ENCODE measurements around the gene GNG10. TPM values are rescaled to one million over a fixed set of nuclear protein-coding genes. Genes with fewer than 3 reads are reported as not detected.

GNG10 gene
- total RNA-seq, 1 experiment from 2014 or later = 21.5 TPM

- H3K9me3 Mint-ChIP-seq (ENCODE audit: low read depth, unreplicated experiment) = no peaks in the 10 kb centered on the region
- BruUV-seq (replicated peaks) = no TSS peak
- H3K27ac Mint-ChIP-seq (ENCODE audit: unreplicated experiment) = no peak overlapping the region
- intact Hi-C loops (cut with micrococcal nuclease; ENCODE audit: unreplicated experiment) = no loop called here
- no peaks in the 10 kb centered on the region for H3K27me3 Mint-ChIP-seq (ENCODE audit: unreplicated experiment)
- no peak overlapping the region for H3K4me3 Mint-ChIP-seq (ENCODE audit: low read depth, unreplicated experiment)
- H3K36me3 Mint-ChIP-seq (ENCODE audit: insufficient read depth, unreplicated experiment) = no peaks in the 10 kb centered on the region
- H3K4me1 Mint-ChIP-seq (ENCODE audit: low read depth, unreplicated experiment) = no peaks in the 10 kb centered on the region
- no peak for TF ChIP-seq CTCF (IDR thresholded peaks at IDR 0.05; ENCODE audit: unreplicated experiment)
- no peak for DNase-seq
- CTCF ChIA-PET = interaction anchor here (0.9 kb wide), 1 partner anchor 10 kb away, joined by 3 read pairs; no protein-coding TSS in a partner anchor
Observed at GRCh38 chr9:111711548-111711947, 50.1 kb downstream of the GNG10 start.

- CTCF ChIA-PET = interaction anchor here (0.9 kb wide), 1 partner anchor 11 kb away, joined by 3 read pairs; no protein-coding TSS in a partner anchor
- no peaks in the 10 kb centered on the region for H3K27me3 Mint-ChIP-seq (ENCODE audit: unreplicated experiment)
- intact Hi-C loops (cut with micrococcal nuclease; ENCODE audit: unreplicated experiment) = no loop called here
- no peak overlapping the region for H3K4me3 Mint-ChIP-seq (ENCODE audit: low read depth, unreplicated experiment)
- DNase-seq = no peak
- no peaks in the 10 kb centered on the region for H3K4me1 Mint-ChIP-seq (ENCODE audit: low read depth, unreplicated experiment)
- no peak for TF ChIP-seq CTCF (IDR thresholded peaks at IDR 0.05; ENCODE audit: unreplicated experiment)
- no TSS peak for BruUV-seq (replicated peaks)
- no peak overlapping the region for H3K27ac Mint-ChIP-seq (ENCODE audit: unreplicated experiment)
- H3K36me3 Mint-ChIP-seq (ENCODE audit: insufficient read depth, unreplicated experiment) = no peaks in the 10 kb centered on the region
- H3K9me3 Mint-ChIP-seq (ENCODE audit: low read depth, unreplicated experiment) = no peaks in the 10 kb centered on the region
Observed at GRCh38 chr9:111712369-111712768, 51.0 kb downstream of the GNG10 start.

GRCh38 chr9:111715471-111715870 lies 54.1 kb downstream of the GNG10 start:
- TF ChIP-seq CTCF (IDR thresholded peaks at IDR 0.05; ENCODE audit: unreplicated experiment) = no peak
- CTCF ChIA-PET = interaction anchor here (0.7 kb wide), 1 partner anchor 378 kb away, joined by 4 read pairs; no protein-coding TSS in a partner anchor
- Mint-ChIP-seq H3K36me3 (ENCODE audit: insufficient read depth, unreplicated experiment) (no peaks in the 10 kb centered on the region), H3K9me3 (ENCODE audit: low read depth, unreplicated experiment) (no peaks in the 10 kb centered on the region), H3K4me1 (ENCODE audit: low read depth, unreplicated experiment) (peaks cover 7% of the 10 kb centered on the region), H3K27ac (ENCODE audit: unreplicated experiment) (no peak overlapping the region), H3K27me3 (ENCODE audit: unreplicated experiment) (no peaks in the 10 kb centered on the region), H3K4me3 (ENCODE audit: low read depth, unreplicated experiment) (no peak overlapping the region)
- DNase-seq = no peak
- no TSS peak for BruUV-seq (replicated peaks)
- intact Hi-C loops (cut with micrococcal nuclease; ENCODE audit: unreplicated experiment) = no loop called here

GRCh38 chr9:111719541-111719940 lies 58.1 kb downstream of the GNG10 start:
- DNase-seq = no peak
- Mint-ChIP-seq H3K4me1 (ENCODE audit: low read depth, unreplicated experiment) (peaks cover 20% of the 10 kb centered on the region), H3K9me3 (ENCODE audit: low read depth, unreplicated experiment) (no peaks in the 10 kb centered on the region), H3K27ac (ENCODE audit: unreplicated experiment) (no peak overlapping the region), H3K27me3 (ENCODE audit: unreplicated experiment) (no peaks in the 10 kb centered on the region), H3K36me3 (ENCODE audit: insufficient read depth, unreplicated experiment) (no peaks in the 10 kb centered on the region), H3K4me3 (ENCODE audit: low read depth, unreplicated experiment) (no peak overlapping the region)
- TF ChIP-seq CTCF (IDR thresholded peaks at IDR 0.05; ENCODE audit: unreplicated experiment) = no peak
- intact Hi-C loops (cut with micrococcal nuclease; ENCODE audit: unreplicated experiment) = no loop called here
- CTCF ChIA-PET = no interaction called here
- no TSS peak for BruUV-seq (replicated peaks)

Other genes with a start within 250 kb of the GNG10 start
- gene ECPAS, start 177.2 kb upstream of the GNG10 start, total RNA-seq (2022) = 47.8 and 57.8 TPM in 2 replicates
- not detected in 2 replicates for gene ZNF483, start 136.4 kb upstream of the GNG10 start, total RNA-seq (2022)
- gene PTGR1, start 62.0 kb upstream of the GNG10 start, total RNA-seq (2022) = 22.3 and 24.2 TPM in 2 replicates
- gene DNAJC25, start 30.3 kb upstream of the GNG10 start, total RNA-seq (2022) = 5.0 and 6.3 TPM in 2 replicates
- gene SHOC1, start 133.3 kb downstream of the GNG10 start, total RNA-seq (2022) = not detected in 2 replicates
- 75.5 and 84.8 TPM in 2 replicates for gene UGCG, start 235.2 kb downstream of the GNG10 start, total RNA-seq (2022)

Measured in Calu3 (cell line).